Colonic mucosa (tissue), 4 donors: ENCODE results near the gene TMEM178B. TPM values are rescaled to one million over a fixed set of nuclear protein-coding genes. Genes with fewer than 3 reads are reported as not detected.

ENCODE experiments used
- DNase-seq: peaks from one replicate; pipeline ENCODE4 v3.0.0-alpha.2; 2020
- H3K27ac ChIP-seq: fragments of 200-600 bp; one replicate; pipeline ENCODE4 v1.8.0; 2021
- H3K27me3 ChIP-seq: fragments of 200-600 bp; one replicate; pipeline ENCODE4 v1.8.0; 2021
- H3K36me3 ChIP-seq: fragments of 200-600 bp; one replicate; pipeline ENCODE4 v1.8.0; 2021
- H3K4me1 ChIP-seq: fragments of 200-600 bp; one replicate; pipeline ENCODE4 v1.8.0; 2021; ENCODE audit warnings: mild to moderate bottlenecking
- H3K4me3 ChIP-seq: fragments of 200-600 bp; one replicate; pipeline ENCODE4 v1.8.0; 2021
- H3K9ac ChIP-seq, 2 donors: one replicate each; pipeline ENCODE4 v1.7.0; 2013; ENCODE audit warnings: control low read depth in 2 of 2, low read depth in 2 of 2, low read length in 2 of 2
- H3K9me3 ChIP-seq: fragments of 200-600 bp; one replicate; pipeline ENCODE4 v1.8.0; 2021
- CTCF ChIP-seq: fragments of 200-600 bp; IDR thresholded peaks from one replicate; pipeline ENCODE4 v1.8.0; 2022; ENCODE audit warnings: antibody characterized with exemption, mild to moderate bottlenecking
- intact Hi-C: fragments of 100-400 bp; cut with DNase I; formaldehyde crosslinking; loops from one replicate; pipeline ENCODE4 v1.14.1; 2022
- total RNA-seq, 2 donors: library from RNA; stranded (reverse); fragmentation: NEBNext Ultra II Directional in 1 of 2; extraction: Animal tissue kit (Norgen Biotek cat#: 25700) in 1 of 2; gene quantifications; one replicate each; pipeline ENCODE4 v1.2.1, GENCODE V29; 2021
- donor health status: healthy.
- donor health status: DM: no; HTN: no; CAD: no.
- donor health status: DM: no; HTN: no; CAD: no.

Gene TMEM178B
- total RNA-seq, 2 donors from 2014 or later: 0.17 to 1.1 TPM

- no peak overlapping the region for H3K4me3 ChIP-seq
- intact Hi-C loops: no loop called here
These were observed 239.1 kb downstream of the TMEM178B start for GRCh38 chr7:141312828-141313521.

GRCh38 chr7:141313896-141314295, 240.0 kb downstream of the TMEM178B start:
- Histone ChIP-seq H3K27me3 (no peaks in the 10 kb centered on the region), H3K9me3 (no peaks in the 10 kb centered on the region), H3K4me3 (no peak overlapping the region), H3K27ac (no peak overlapping the region), H3K36me3 (no peaks in the 10 kb centered on the region), H3K4me1 (no peaks in the 10 kb centered on the region), H3K9ac (no peak overlapping the region)
- DNase-seq: no peak
- intact Hi-C loops: no loop called here
- no peak for TF ChIP-seq CTCF

More at GRCh38 chr7:141312828-141313521, 239.1 kb downstream of the TMEM178B start:
- Histone ChIP-seq H3K36me3 (no peaks in the 10 kb centered on the region), H3K27ac (no peak overlapping the region), H3K9me3 (no peaks in the 10 kb centered on the region), H3K27me3 (no peaks in the 10 kb centered on the region), H3K4me1 (no peaks in the 10 kb centered on the region), H3K9ac (no peak overlapping the region)
- no peak for TF ChIP-seq CTCF
- no peak for DNase-seq

- no peaks in the 10 kb centered on the region for H3K4me1 ChIP-seq
- H3K4me3 ChIP-seq: no peak overlapping the region
- no peak overlapping the region for H3K9ac ChIP-seq
- no peak overlapping the region for H3K27ac ChIP-seq
- DNase-seq: no peak
- intact Hi-C loops: no loop called here
- H3K9me3 ChIP-seq: no peaks in the 10 kb centered on the region
- H3K27me3 ChIP-seq: no peaks in the 10 kb centered on the region
- TF ChIP-seq CTCF: no peak
- H3K36me3 ChIP-seq: no peaks in the 10 kb centered on the region
These were observed 243.2 kb downstream of the TMEM178B start for GRCh38 chr7:141317033-141317585.

- no peak overlapping the region for H3K27ac ChIP-seq
- no peaks in the 10 kb centered on the region for H3K36me3 ChIP-seq
- no peak for TF ChIP-seq CTCF
- no peaks in the 10 kb centered on the region for H3K4me1 ChIP-seq
- no peak overlapping the region for H3K4me3 ChIP-seq
- H3K9ac ChIP-seq: no peak overlapping the region
- intact Hi-C loops: no loop called here
- no peaks in the 10 kb centered on the region for H3K9me3 ChIP-seq
- no peaks in the 10 kb centered on the region for H3K27me3 ChIP-seq
- DNase-seq: no peak
These were observed 246.4 kb downstream of the TMEM178B start for GRCh38 chr7:141320287-141320686.

- no peak for TF ChIP-seq CTCF
- Histone ChIP-seq H3K4me1 (no peaks in the 10 kb centered on the region), H3K9me3 (no peaks in the 10 kb centered on the region), H3K4me3 (no peak overlapping the region), H3K36me3 (no peaks in the 10 kb centered on the region), H3K27ac (no peak overlapping the region), H3K27me3 (no peaks in the 10 kb centered on the region), H3K9ac (no peak overlapping the region)
- intact Hi-C loops: no loop called here
- no peak for DNase-seq
These were observed 248.5 kb downstream of the TMEM178B start for GRCh38 chr7:141322383-141322782.
